ENCODE measurements around the gene KYAT1. TPM values are rescaled to one million over a fixed set of nuclear protein-coding genes. Genes with fewer than 3 reads are reported as not detected.

KYAT1 gene
- total and polyA plus RNA-seq, 2 of the 13 experiments (the other 11 are each of a cell fraction or from before 2014, with no cell fraction given): 9.2 to 46.5 TPM

GRCh38 chr9:128835246-128836210, 46.2 kb downstream of the KYAT1 start:
- Histone ChIP-seq H2AFZ (ENCODE audit: low read length) (no peak overlapping the region), H3K4me1 (ENCODE audit: insufficient read depth, low read length) (peaks cover 43% of the 10 kb centered on the region), H4K20me1 (ENCODE audit: insufficient read depth, low read length) (no peaks in the 10 kb centered on the region), H3K79me2 (ENCODE audit: insufficient read depth, low read length) (no peaks in the 10 kb centered on the region), H3K4me2 (ENCODE audit: low read depth, low read length) (no peak overlapping the region), H3K27me3 (ENCODE audit: control insufficient read depth in 1 of 2, insufficient read depth in 2 of 2, low read length in 2 of 2) (no peaks in the 10 kb centered on the region), H3K36me3 (replicated peaks in 1 of 2; ENCODE audit: control insufficient read depth in 1 of 2, insufficient read depth in 2 of 2, low read length in 2 of 2) (peaks cover 13 to 25% of the 10 kb centered on the region in 2 experiments), H3K9ac (ENCODE audit: insufficient read depth, low read depth, low read length) (no peak overlapping the region), H3K4me3 (replicated peaks in 1 of 3; ENCODE audit: insufficient read depth in 1 of 3, low read depth in 2 of 3, low read length in 3 of 3) (no peak overlapping the region), H3K9me3 (ENCODE audit: low read length) (no peaks in the 10 kb centered on the region), H3K27ac (ENCODE audit: extremely low read length, insufficient read depth, low read length) (no peak overlapping the region)
- ChIA-PET POLR2A (no interaction called here), CTCF (ENCODE audit: low intra/inter-chr PET ratio, low total read pairs) (no interaction called here)
- no TSS peak for BruUV-seq (replicated peaks)
- TF ChIP-seq ZNF512B (CRISPR knock-in tag; IDR thresholded peaks at IDR 0.05; ENCODE audit: borderline replicate concordance) (no peak), AGO2 (optimal IDR thresholded peaks at IDR 0.05; ENCODE audit: low read depth, low read length) (peak; percentile 16)
- WGBS (ENCODE audit: low lambda C conversion rate): 98% methylated on average over 8 of the region's 28 CpGs
- ATAC-seq: no peak
- no peak for FAIRE-seq
- DNase-seq (ENCODE audit: low spot score): no peak
- intact Hi-C loops (cut with micrococcal nuclease; ENCODE audit: unreplicated experiment): no loop called here
- in situ Hi-C loops (cut with HindIII; ENCODE audit: extremely low pct_ligation_motif_present, low pct_unique_long_range_greater_than_20kb): no loop called here

GRCh38 chr9:128833696-128834095, 48.1 kb downstream of the KYAT1 start:
- Histone ChIP-seq H3K4me3 (replicated peaks in 1 of 3; ENCODE audit: insufficient read depth in 1 of 3, low read depth in 2 of 3, low read length in 3 of 3) (no peak overlapping the region), H3K4me1 (ENCODE audit: insufficient read depth, low read length) (peaks cover 34% of the 10 kb centered on the region), H3K36me3 (replicated peaks in 1 of 2; ENCODE audit: control insufficient read depth in 1 of 2, insufficient read depth in 2 of 2, low read length in 2 of 2) (peaks cover 10 to 25% of the 10 kb centered on the region in 2 experiments), H3K9ac (ENCODE audit: insufficient read depth, low read depth, low read length) (no peak overlapping the region), H2AFZ (ENCODE audit: low read length) (no peak overlapping the region), H4K20me1 (ENCODE audit: insufficient read depth, low read length) (no peaks in the 10 kb centered on the region), H3K27ac (ENCODE audit: extremely low read length, insufficient read depth, low read length) (no peak overlapping the region), H3K4me2 (ENCODE audit: low read depth, low read length) (no peak overlapping the region), H3K79me2 (ENCODE audit: insufficient read depth, low read length) (peaks cover 5% of the 10 kb centered on the region), H3K9me3 (ENCODE audit: low read length) (no peaks in the 10 kb centered on the region), H3K27me3 (ENCODE audit: control insufficient read depth in 1 of 2, insufficient read depth in 2 of 2, low read length in 2 of 2) (no peaks in the 10 kb centered on the region)
- intact Hi-C loops (cut with micrococcal nuclease; ENCODE audit: unreplicated experiment) (no loop called here), in situ Hi-C loops (cut with HindIII; ENCODE audit: extremely low pct_ligation_motif_present, low pct_unique_long_range_greater_than_20kb) (no loop called here)
- no peak for DNase-seq (ENCODE audit: low spot score)
- ChIA-PET POLR2A (no interaction called here), CTCF (ENCODE audit: low intra/inter-chr PET ratio, low total read pairs) (no interaction called here)
- ATAC-seq: no peak
- FAIRE-seq: no peak
- BruUV-seq (replicated peaks): no TSS peak
- WGBS (ENCODE audit: low lambda C conversion rate): 96% methylated on average over 10 of the region's 10 CpGs
- TF ChIP-seq ZC3H13 (CRISPR knock-in tag; IDR thresholded peaks at IDR 0.05) (no peak), ATF5 (CRISPR knock-in tag; IDR thresholded peaks at IDR 0.05; ENCODE audit: low read depth) (no peak), RFX1 (IDR thresholded peaks at IDR 0.05) (no peak), ATF4 (CRISPR knock-in tag; IDR thresholded peaks at IDR 0.05) (no peak), ZKSCAN1 (IDR thresholded peaks at IDR 0.05; ENCODE audit: low read length) (no peak), AGO2 (optimal IDR thresholded peaks at IDR 0.05; ENCODE audit: low read depth, low read length) (no peak), ZNF382 (CRISPR knock-in tag; IDR thresholded peaks at IDR 0.05; ENCODE audit: borderline replicate concordance) (no peak), ZNF441 (CRISPR knock-in tag; IDR thresholded peaks at IDR 0.05; ENCODE audit: borderline replicate concordance) (no peak), SOX6 (IDR thresholded peaks at IDR 0.05) (no peak), SOX6 (CRISPR knock-in tag; IDR thresholded peaks at IDR 0.05) (no peak)
